GM23338 (cell line): ENCODE data around the gene PASK. TPM values are rescaled to one million over a fixed set of nuclear protein-coding genes. Genes with fewer than 3 reads are reported as not detected.

Experiments
- ATAC-seq: fragments of 200-7000 bp; cut with Tn5 transposase; 3 replicates; pipeline ENCODE4 v1.9.1; 2020
- DNase-seq: peaks from one replicate; pipeline ENCODE4 v3.0.0-alpha.2; 2015; ENCODE audit warnings: low spot score
- H2AFZ ChIP-seq: fragments of 200-600 bp; sonication (generic); 2 replicates; pipeline ENCODE4 v1.8.0; 2016; ENCODE audit warnings: antibody characterized with exemption, mild to moderate bottlenecking, moderate library complexity
- H3F3A ChIP-seq: fragments of 200-600 bp; sonication (generic); replicated peaks from 2 replicates; pipeline ENCODE4 v1.8.0; 2017; ENCODE audit warnings: antibody characterized with exemption, mixed run types, low read depth
- H3K27ac ChIP-seq: fragments of 200-600 bp; sonication (generic); 2 replicates; pipeline ENCODE4 v1.6.1; 2016; ENCODE audit warnings: low read depth
- H3K27me3 ChIP-seq: fragments of 200-600 bp; sonication (generic); 2 replicates; pipeline ENCODE4 v1.8.0; 2016; ENCODE audit warnings: mild to moderate bottlenecking, mixed run types, moderate library complexity; ENCODE audit not compliant: insufficient read depth
- H3K36me3 ChIP-seq: fragments of 200-600 bp; sonication (generic); 2 replicates; pipeline ENCODE4 v1.8.0; 2016; ENCODE audit warnings: mild to moderate bottlenecking; ENCODE audit not compliant: insufficient read depth
- H3K4me1 ChIP-seq: fragments of 200-600 bp; sonication (generic); 2 replicates; pipeline ENCODE4 v1.8.0; 2016; ENCODE audit warnings: mild to moderate bottlenecking, moderate library complexity; ENCODE audit not compliant: insufficient read depth
- H3K4me2 ChIP-seq: fragments of 200-600 bp; sonication (generic); 2 replicates; pipeline ENCODE4 v1.7.1; 2017; ENCODE audit warnings: mixed run types
- H3K4me3 ChIP-seq: fragments of 200-600 bp; sonication (generic); 2 replicates; pipeline ENCODE4 v1.6.1; 2016; ENCODE audit warnings: mixed run types
- H3K79me2 ChIP-seq: fragments of 200-600 bp; sonication (generic); replicated peaks from 2 replicates; pipeline ENCODE4 v1.8.0; 2017; ENCODE audit warnings: mild to moderate bottlenecking; ENCODE audit not compliant: insufficient read depth
- H3K9me2 ChIP-seq: fragments of 200-600 bp; sonication (generic); 2 replicates; pipeline ENCODE4 v1.8.0; 2017; ENCODE audit not compliant: insufficient read depth
- H4K20me1 ChIP-seq: fragments of 200-600 bp; sonication (generic); replicated peaks from 2 replicates; pipeline ENCODE4 v1.8.0; 2017; ENCODE audit warnings: mild to moderate bottlenecking; ENCODE audit not compliant: insufficient read depth
- H3K27ac Mint-ChIP-seq: 2 replicates; pipeline ENCODE4 v1.8.0; 2020; ENCODE audit warnings: inconsistent platforms, mild to moderate bottlenecking, moderate library complexity, mixed read lengths
- H3K27me3 Mint-ChIP-seq: 3 replicates; pipeline ENCODE4 v1.8.0; 2022; ENCODE audit warnings: low read depth, mild to moderate bottlenecking, moderate library complexity, mixed read lengths, inconsistent platforms; ENCODE audit not compliant: insufficient read depth, poor library complexity
- H3K36me3 Mint-ChIP-seq: 3 replicates; pipeline ENCODE4 v1.8.0; 2021; ENCODE audit warnings: low read depth, mild to moderate bottlenecking, inconsistent platforms, moderate library complexity, mixed read lengths
- H3K4me1 Mint-ChIP-seq: 3 replicates; pipeline ENCODE4 v1.8.0; 2020; ENCODE audit warnings: mild to moderate bottlenecking, inconsistent platforms, mixed read lengths
- H3K4me3 Mint-ChIP-seq: 3 replicates; pipeline ENCODE4 v1.8.0; 2021; ENCODE audit warnings: moderate library complexity, mild to moderate bottlenecking, inconsistent platforms, mixed read lengths
- H3K9me3 Mint-ChIP-seq: 3 replicates; pipeline ENCODE4 v1.8.0; 2020; ENCODE audit warnings: moderate library complexity, mild to moderate bottlenecking, inconsistent platforms, mixed read lengths
- CREB1 ChIP-seq: fragments of 250-450 bp; sonication (Bioruptor Pico); IDR thresholded peaks from 2 replicates; pipeline ENCODE4 v1.5.0; 2020; ENCODE audit warnings: low read depth, mild to moderate bottlenecking, moderate library complexity
- EZH2 ChIP-seq: fragments of 200-600 bp; sonication (generic); IDR thresholded peaks from one replicate; pipeline ENCODE4 v1.8.0; 2017; ENCODE audit warnings: antibody characterized with exemption, mild to moderate bottlenecking, low read depth; ENCODE audit not compliant: unreplicated experiment
- EZH2phosphoT487 ChIP-seq: fragments of 200-600 bp; sonication (generic); IDR thresholded peaks from one replicate; pipeline ENCODE4 v1.8.1; 2018; ENCODE audit warnings: antibody characterized with exemption; ENCODE audit not compliant: unreplicated experiment
- JUNB ChIP-seq: IDR thresholded peaks from one replicate; pipeline ENCODE4 v1.6.1; 2016; ENCODE audit warnings: antibody characterized with exemption; ENCODE audit not compliant: unreplicated experiment
- NANOG ChIP-seq: IDR thresholded peaks from 2 replicates; pipeline ENCODE4 v1.6.1; 2016; ENCODE audit warnings: antibody characterized with exemption, borderline replicate concordance
- POLR2AphosphoS5 ChIP-seq: IDR thresholded peaks from 2 replicates; pipeline ENCODE4 v1.6.1; 2016; ENCODE audit warnings: antibody characterized with exemption, low read depth
- STAT1 ChIP-seq: IDR thresholded peaks from one replicate; pipeline ENCODE4 v1.6.1; 2016; ENCODE audit warnings: antibody characterized with exemption; ENCODE audit not compliant: unreplicated experiment
- ZNF114 ChIP-seq: fragments of 250-450 bp; sonication (Bioruptor Pico); IDR thresholded peaks from 2 replicates; pipeline ENCODE4 v1.5.0; 2020; ENCODE audit warnings: mild to moderate bottlenecking, moderate library complexity
- ZNF331 ChIP-seq: fragments of 250-450 bp; sonication (Bioruptor Pico); IDR thresholded peaks from 2 replicates; pipeline ENCODE4 v1.5.0; 2020; ENCODE audit warnings: low read depth, mild to moderate bottlenecking, moderate library complexity
- polyA plus RNA-seq: library from polyadenylated mRNA; unstranded; fragments of >200 nt; fragmentation: Nextera tagmentation; extraction: Ambion mirVana; gene quantifications from 2 replicates; pipeline ENCODE4 v1.2.1, GENCODE V29; 2016
- total RNA-seq: library from RNA; depleted of rRNA; stranded (reverse); fragments of >200 nt; shearing (Covaris generic); gene quantifications from 2 replicates; pipeline ENCODE4 v1.2.3, GENCODE V29; 2014
- TF ChIP-seq, protein P1 (sequence below): IDR thresholded peaks from one replicate; pipeline ENCODE4 v1.6.1; 2018; ENCODE audit warnings: antibody characterized with exemption; ENCODE audit not compliant: unreplicated experiment
- TF ChIP-seq, protein P2 (sequence below): fragments of 250-450 bp; sonication (Bioruptor Pico); IDR thresholded peaks from 2 replicates; pipeline ENCODE4 v1.5.0; 2020; ENCODE audit warnings: mild to moderate bottlenecking, moderate library complexity
- TF ChIP-seq, protein P3 (sequence below): IDR thresholded peaks from 2 replicates; pipeline ENCODE4 v1.6.1; 2016; ENCODE audit warnings: antibody characterized with exemption
- TF ChIP-seq, protein P4 (sequence below), 2 experiments: fragments of 200-600 bp in 1 of 2; sonication (generic) in 1 of 2; conservative IDR thresholded peaks; 2 replicates each; pipeline versions ENCODE4 v1.5.1 to v1.6.1; 2016 to 2017; ENCODE audit warnings: antibody characterized with exemption in 2 of 2, low read depth in 2 of 2, mild to moderate bottlenecking in 2 of 2, moderate library complexity in 1 of 2

The PASK gene
- total and polyA plus RNA-seq, 2 experiments from 2014 or later, result 12.5 to 38.4 TPM

- peaks cover 5% of the 10 kb centered on the region; the same call in 1 of the 2 replicates for H4K20me1 ChIP-seq
- TF ChIP-seq ZNF114 (no peak), POLR2AphosphoS5 (no peak), CREB1 (CRISPR knock-in tag) (no peak), EZH2phosphoT487 (no peak), STAT1 (no peak), NANOG (no peak), EZH2 (no peak), ZNF331 (CRISPR knock-in tag) (no peak), JUNB (no peak)
- TF ChIP-seq, protein P1, sequence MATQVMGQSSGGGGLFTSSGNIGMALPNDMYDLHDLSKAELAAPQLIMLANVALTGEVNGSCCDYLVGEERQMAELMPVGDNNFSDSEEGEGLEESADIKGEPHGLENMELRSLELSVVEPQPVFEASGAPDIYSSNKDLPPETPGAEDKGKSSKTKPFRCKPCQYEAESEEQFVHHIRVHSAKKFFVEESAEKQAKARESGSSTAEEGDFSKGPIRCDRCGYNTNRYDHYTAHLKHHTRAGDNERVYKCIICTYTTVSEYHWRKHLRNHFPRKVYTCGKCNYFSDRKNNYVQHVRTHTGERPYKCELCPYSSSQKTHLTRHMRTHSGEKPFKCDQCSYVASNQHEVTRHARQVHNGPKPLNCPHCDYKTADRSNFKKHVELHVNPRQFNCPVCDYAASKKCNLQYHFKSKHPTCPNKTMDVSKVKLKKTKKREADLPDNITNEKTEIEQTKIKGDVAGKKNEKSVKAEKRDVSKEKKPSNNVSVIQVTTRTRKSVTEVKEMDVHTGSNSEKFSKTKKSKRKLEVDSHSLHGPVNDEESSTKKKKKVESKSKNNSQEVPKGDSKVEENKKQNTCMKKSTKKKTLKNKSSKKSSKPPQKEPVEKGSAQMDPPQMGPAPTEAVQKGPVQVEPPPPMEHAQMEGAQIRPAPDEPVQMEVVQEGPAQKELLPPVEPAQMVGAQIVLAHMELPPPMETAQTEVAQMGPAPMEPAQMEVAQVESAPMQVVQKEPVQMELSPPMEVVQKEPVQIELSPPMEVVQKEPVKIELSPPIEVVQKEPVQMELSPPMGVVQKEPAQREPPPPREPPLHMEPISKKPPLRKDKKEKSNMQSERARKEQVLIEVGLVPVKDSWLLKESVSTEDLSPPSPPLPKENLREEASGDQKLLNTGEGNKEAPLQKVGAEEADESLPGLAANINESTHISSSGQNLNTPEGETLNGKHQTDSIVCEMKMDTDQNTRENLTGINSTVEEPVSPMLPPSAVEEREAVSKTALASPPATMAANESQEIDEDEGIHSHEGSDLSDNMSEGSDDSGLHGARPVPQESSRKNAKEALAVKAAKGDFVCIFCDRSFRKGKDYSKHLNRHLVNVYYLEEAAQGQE, result no peak
- TF ChIP-seq, protein P2, sequence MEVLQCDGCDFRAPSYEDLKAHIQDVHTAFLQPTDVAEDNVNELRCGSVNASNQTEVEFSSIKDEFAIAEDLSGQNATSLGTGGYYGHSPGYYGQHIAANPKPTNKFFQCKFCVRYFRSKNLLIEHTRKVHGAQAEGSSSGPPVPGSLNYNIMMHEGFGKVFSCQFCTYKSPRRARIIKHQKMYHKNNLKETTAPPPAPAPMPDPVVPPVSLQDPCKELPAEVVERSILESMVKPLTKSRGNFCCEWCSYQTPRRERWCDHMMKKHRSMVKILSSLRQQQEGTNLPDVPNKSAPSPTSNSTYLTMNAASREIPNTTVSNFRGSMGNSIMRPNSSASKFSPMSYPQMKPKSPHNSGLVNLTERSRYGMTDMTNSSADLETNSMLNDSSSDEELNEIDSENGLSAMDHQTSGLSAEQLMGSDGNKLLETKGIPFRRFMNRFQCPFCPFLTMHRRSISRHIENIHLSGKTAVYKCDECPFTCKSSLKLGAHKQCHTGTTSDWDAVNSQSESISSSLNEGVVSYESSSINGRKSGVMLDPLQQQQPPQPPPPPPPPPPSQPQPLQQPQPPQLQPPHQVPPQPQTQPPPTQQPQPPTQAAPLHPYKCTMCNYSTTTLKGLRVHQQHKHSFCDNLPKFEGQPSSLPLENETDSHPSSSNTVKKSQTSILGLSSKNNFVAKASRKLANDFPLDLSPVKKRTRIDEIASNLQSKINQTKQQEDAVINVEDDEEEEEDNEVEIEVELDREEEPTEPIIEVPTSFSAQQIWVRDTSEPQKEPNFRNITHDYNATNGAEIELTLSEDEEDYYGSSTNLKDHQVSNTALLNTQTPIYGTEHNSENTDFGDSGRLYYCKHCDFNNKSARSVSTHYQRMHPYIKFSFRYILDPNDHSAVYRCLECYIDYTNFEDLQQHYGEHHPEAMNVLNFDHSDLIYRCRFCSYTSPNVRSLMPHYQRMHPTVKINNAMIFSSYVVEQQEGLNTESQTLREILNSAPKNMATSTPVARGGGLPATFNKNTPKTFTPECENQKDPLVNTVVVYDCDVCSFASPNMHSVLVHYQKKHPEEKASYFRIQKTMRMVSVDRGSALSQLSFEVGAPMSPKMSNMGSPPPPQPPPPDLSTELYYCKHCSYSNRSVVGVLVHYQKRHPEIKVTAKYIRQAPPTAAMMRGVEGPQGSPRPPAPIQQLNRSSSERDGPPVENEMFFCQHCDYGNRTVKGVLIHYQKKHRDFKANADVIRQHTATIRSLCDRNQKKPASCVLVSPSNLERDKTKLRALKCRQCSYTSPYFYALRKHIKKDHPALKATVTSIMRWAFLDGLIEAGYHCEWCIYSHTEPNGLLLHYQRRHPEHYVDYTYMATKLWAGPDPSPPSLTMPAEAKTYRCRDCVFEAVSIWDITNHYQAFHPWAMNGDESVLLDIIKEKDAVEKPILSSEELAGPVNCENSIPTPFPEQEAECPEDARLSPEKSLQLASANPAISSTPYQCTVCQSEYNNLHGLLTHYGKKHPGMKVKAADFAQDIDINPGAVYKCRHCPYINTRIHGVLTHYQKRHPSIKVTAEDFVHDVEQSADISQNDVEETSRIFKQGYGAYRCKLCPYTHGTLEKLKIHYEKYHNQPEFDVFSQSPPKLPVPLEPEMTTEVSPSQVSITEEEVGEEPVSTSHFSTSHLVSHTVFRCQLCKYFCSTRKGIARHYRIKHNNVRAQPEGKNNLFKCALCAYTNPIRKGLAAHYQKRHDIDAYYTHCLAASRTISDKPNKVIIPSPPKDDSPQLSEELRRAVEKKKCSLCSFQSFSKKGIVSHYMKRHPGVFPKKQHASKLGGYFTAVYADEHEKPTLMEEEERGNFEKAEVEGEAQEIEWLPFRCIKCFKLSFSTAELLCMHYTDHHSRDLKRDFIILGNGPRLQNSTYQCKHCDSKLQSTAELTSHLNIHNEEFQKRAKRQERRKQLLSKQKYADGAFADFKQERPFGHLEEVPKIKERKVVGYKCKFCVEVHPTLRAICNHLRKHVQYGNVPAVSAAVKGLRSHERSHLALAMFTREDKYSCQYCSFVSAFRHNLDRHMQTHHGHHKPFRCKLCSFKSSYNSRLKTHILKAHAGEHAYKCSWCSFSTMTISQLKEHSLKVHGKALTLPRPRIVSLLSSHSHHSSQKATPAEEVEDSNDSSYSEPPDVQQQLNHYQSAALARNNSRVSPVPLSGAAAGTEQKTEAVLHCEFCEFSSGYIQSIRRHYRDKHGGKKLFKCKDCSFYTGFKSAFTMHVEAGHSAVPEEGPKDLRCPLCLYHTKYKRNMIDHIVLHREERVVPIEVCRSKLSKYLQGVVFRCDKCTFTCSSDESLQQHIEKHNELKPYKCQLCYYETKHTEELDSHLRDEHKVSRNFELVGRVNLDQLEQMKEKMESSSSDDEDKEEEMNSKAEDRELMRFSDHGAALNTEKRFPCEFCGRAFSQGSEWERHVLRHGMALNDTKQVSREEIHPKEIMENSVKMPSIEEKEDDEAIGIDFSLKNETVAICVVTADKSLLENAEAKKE, result no peak
- TF ChIP-seq, protein P3, sequence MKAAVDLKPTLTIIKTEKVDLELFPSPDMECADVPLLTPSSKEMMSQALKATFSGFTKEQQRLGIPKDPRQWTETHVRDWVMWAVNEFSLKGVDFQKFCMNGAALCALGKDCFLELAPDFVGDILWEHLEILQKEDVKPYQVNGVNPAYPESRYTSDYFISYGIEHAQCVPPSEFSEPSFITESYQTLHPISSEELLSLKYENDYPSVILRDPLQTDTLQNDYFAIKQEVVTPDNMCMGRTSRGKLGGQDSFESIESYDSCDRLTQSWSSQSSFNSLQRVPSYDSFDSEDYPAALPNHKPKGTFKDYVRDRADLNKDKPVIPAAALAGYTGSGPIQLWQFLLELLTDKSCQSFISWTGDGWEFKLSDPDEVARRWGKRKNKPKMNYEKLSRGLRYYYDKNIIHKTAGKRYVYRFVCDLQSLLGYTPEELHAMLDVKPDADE, result no peak
- TF ChIP-seq, protein P4, sequence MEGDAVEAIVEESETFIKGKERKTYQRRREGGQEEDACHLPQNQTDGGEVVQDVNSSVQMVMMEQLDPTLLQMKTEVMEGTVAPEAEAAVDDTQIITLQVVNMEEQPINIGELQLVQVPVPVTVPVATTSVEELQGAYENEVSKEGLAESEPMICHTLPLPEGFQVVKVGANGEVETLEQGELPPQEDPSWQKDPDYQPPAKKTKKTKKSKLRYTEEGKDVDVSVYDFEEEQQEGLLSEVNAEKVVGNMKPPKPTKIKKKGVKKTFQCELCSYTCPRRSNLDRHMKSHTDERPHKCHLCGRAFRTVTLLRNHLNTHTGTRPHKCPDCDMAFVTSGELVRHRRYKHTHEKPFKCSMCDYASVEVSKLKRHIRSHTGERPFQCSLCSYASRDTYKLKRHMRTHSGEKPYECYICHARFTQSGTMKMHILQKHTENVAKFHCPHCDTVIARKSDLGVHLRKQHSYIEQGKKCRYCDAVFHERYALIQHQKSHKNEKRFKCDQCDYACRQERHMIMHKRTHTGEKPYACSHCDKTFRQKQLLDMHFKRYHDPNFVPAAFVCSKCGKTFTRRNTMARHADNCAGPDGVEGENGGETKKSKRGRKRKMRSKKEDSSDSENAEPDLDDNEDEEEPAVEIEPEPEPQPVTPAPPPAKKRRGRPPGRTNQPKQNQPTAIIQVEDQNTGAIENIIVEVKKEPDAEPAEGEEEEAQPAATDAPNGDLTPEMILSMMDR (conservative IDR thresholded peaks at IDR 0.05; ENCODE audit: low read depth in 2 of 2), result no peak
- H3K4me2 ChIP-seq, result no peak overlapping the region
- no peak overlapping the region for H3K4me3 Mint-ChIP-seq
- no peak overlapping the region for H3K27ac ChIP-seq
- H3F3A ChIP-seq, result no peaks in the 10 kb centered on the region
- H3K27me3 Mint-ChIP-seq, result no peaks in the 10 kb centered on the region
- H3K36me3 Mint-ChIP-seq, result peaks cover 8% of the 10 kb centered on the region; the same call in 2 of the 3 replicates
- H3K27me3 ChIP-seq, result no peaks in the 10 kb centered on the region
- ATAC-seq (no peak; the same call in 2 of the 3 replicates), DNase-seq (no peak)
- no peak overlapping the region for H3K4me3 ChIP-seq
- no peaks in the 10 kb centered on the region for H3K9me3 Mint-ChIP-seq
- H3K79me2 ChIP-seq, result no peaks in the 10 kb centered on the region
- H3K4me1 Mint-ChIP-seq, result peaks cover 9% of the 10 kb centered on the region
- H3K27ac Mint-ChIP-seq, result no peak overlapping the region
- no peaks in the 10 kb centered on the region; the same call in 1 of the 2 replicates for H3K36me3 ChIP-seq
- no peaks in the 10 kb centered on the region for H3K4me1 ChIP-seq
- no peaks in the 10 kb centered on the region for H3K9me2 ChIP-seq
- H2AFZ ChIP-seq, result no peak overlapping the region
Measured at GRCh38 chr2:241158546-241158900, 9.3 kb upstream of the PASK start.
